HG02678 (cell line): ENCODE results near the gene SNAI3.

Experiments
- ATAC-seq: cut with Tn5 transposase; IDR thresholded peaks from one replicate; pipeline ENCODE4 v1.9.1; 2021; ENCODE audit warnings: mild to moderate bottlenecking, moderate library complexity; ENCODE audit not compliant: unreplicated experiment

Gene SNAI3

GRCh38 chr16:88691924-88692560, 5.7 kb upstream of the SNAI3 start:
- no peak for ATAC-seq

GRCh38 chr16:88691129-88691813, 5.0 kb upstream of the SNAI3 start:
- ATAC-seq, result no peak

GRCh38 chr16:88690341-88691128, 4.2 kb upstream of the SNAI3 start:
- ATAC-seq, result no peak

GRCh38 chr16:88688013-88688778, 1.9 kb upstream of the SNAI3 start:
- ATAC-seq, result no peak

GRCh38 chr16:88687676-88688012, 1.3 kb upstream of the SNAI3 start:
- ATAC-seq, result no peak

GRCh38 chr16:88687254-88687576, 908 bp upstream of the SNAI3 start:
- no peak for ATAC-seq

- peak; percentile 16 for ATAC-seq
Measured at GRCh38 chr16:88686062-88686438, 257 bp downstream of the SNAI3 start.

- no peak for ATAC-seq
Measured at GRCh38 chr16:88685156-88686061, 898 bp downstream of the SNAI3 start.

GRCh38 chr16:88684569-88685155, 1.6 kb downstream of the SNAI3 start:
- no peak for ATAC-seq

GRCh38 chr16:88681709-88682451, 4.4 kb downstream of the SNAI3 start:
- peak; percentile 70 for ATAC-seq

- ATAC-seq, result no peak
Measured at GRCh38 chr16:88681084-88681680, 5.1 kb downstream of the SNAI3 start.

- no peak for ATAC-seq
Measured at GRCh38 chr16:88680554-88681083, 5.7 kb downstream of the SNAI3 start.

- ATAC-seq, result no peak
Measured at GRCh38 chr16:88678224-88678979, 7.9 kb downstream of the SNAI3 start.

GRCh38 chr16:88677721-88678120, 8.6 kb downstream of the SNAI3 start:
- ATAC-seq, result no peak

- ATAC-seq, result no peak
Measured at GRCh38 chr16:88676502-88677242, 9.6 kb downstream of the SNAI3 start.

GRCh38 chr16:88673716-88674379, 12.5 kb downstream of the SNAI3 start:
- ATAC-seq, result no peak

GRCh38 chr16:88672776-88673175, 13.5 kb downstream of the SNAI3 start:
- no peak for ATAC-seq
